GM12872 (cell line): ENCODE results near the gene CCDC179.

Source experiments
- TF ChIP-seq, protein P1 (sequence below): IDR thresholded peaks from 3 replicates; pipeline ENCODE4 v1.5.1; 2011; ENCODE audit warnings: low read depth, mild to moderate bottlenecking, low read length, moderate library complexity; ENCODE audit not compliant: insufficient read depth

Gene CCDC179

DNA sequence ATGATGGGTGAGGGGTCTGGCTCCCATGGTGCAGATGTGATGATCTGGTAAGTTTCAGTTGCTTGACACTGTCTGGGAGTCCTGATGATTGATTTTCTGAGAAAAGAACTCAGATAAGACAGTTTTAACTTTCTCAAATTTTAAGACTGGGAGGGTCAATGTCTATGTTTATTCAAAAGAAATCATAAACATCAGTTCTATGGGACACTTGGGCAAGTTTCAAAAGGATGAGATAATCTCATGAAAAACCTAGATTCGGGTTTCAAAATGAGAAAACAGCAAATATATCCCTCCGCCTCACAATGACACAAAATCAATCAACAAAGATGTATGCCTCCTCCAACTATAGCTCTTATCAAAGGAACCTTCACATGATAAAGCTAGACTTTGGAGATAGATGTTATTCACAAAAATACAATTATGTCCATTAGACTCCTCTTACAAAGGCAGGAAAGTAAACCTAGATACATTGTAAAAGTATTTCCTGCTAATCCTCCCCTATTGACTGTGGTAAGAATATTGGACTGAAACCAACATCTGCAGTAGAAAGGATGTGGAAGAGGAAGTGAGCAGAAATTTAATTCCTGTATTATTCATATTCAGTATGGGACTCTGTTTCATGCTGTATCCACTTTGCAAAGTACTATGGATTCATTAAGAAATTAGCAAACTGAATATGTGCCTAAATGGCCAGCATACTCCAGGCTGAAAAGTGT, 52.3 kb downstream of the CCDC179 start:
- TF ChIP-seq, protein P1, sequence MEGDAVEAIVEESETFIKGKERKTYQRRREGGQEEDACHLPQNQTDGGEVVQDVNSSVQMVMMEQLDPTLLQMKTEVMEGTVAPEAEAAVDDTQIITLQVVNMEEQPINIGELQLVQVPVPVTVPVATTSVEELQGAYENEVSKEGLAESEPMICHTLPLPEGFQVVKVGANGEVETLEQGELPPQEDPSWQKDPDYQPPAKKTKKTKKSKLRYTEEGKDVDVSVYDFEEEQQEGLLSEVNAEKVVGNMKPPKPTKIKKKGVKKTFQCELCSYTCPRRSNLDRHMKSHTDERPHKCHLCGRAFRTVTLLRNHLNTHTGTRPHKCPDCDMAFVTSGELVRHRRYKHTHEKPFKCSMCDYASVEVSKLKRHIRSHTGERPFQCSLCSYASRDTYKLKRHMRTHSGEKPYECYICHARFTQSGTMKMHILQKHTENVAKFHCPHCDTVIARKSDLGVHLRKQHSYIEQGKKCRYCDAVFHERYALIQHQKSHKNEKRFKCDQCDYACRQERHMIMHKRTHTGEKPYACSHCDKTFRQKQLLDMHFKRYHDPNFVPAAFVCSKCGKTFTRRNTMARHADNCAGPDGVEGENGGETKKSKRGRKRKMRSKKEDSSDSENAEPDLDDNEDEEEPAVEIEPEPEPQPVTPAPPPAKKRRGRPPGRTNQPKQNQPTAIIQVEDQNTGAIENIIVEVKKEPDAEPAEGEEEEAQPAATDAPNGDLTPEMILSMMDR, result no peak

DNA sequence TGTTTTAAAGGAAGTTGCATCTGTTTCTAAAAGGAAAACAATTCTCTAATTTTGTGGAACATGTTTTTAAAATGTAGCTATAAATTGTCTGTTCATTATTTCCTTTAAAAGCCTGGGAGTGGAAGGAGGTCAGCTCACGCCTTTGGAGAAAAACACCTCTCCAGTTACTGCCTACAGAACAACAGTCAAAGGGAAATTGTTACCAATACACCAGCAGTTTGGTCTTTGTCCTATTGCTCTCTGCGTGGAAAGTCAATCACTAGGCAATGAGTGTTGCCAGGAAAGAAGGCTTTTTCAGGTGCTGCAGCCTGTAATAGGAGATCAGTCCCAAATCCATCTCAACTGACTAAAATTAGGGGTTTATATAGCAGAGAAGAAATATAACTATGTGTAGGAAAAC, 52.9 kb downstream of the CCDC179 start:
- TF ChIP-seq, protein P1, result no peak

DNA sequence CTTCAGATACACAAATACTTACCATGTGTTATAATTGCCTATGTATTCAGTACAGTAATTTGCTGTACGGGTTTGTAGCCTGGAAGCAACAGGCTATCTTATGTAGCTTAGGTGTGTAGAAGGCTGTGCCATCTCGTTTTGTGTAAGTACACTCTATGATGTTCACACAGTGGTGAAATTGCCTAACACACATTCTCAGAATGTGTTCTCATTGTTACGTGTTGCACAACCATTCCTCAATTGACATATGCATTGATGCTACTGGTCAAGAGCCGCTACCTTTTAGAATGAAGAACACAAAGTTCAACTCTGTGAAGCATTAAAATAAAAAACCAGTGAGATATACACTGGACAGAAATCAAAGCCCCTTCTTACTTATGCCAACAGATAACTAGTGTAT, 57.4 kb downstream of the CCDC179 start:
- TF ChIP-seq, protein P1, result no peak

DNA sequence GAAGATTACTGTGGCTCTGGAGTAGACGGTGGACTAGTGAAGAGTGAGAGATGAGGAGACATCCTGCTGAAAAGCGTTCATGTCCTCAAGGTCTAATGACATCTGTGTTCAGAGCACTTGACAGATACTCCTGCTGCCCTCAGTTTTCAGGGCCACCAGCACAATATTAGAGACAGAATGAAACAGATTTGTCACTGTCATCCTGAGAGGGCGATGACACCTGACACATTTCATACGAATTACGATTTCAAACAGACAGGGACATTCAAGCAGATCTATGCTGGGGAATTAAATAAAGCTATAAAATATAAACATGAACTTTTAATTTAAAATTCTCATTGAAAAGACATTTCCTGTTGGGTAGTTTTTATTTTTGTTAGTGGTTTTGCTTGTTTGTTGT, 59.8 kb downstream of the CCDC179 start:
- TF ChIP-seq, protein P1, result no peak

DNA sequence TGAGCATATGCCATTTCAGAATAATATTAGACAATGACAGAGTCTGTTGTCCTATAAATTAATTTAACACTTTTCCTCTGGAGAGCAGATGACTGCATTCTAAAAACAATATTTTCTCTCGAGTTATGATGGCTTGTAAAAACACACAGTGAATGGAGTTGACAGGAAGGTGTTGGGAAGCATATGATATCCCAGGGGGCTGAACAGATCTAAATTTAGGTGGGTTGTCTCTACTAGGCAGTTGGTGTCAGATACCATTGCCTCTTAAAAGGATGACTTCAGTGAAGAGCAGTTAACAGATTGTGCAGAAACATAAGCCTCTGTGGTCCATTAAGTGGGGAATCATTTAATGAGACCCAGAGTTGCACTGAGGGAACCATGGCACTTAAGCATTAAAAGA, 61.4 kb downstream of the CCDC179 start:
- TF ChIP-seq, protein P1, result no peak

DNA sequence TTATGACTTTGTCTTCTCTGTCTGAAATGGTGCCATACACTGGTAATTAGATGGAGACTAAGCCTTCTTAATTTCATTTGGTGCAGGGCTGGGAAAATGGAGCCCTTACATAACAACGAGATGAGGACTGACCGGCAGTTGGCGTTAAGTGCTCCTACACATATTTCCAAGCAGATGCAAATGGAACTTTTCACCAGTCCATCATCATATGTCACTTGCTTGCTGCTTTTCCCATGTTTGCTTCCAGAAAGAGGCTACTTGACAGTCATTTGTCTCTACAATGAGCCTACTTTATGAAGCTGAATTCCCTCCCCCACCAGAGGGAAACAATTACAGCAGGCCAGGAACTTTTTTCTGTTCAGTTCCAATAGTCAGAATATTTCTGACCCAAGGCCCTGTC, 63.2 kb downstream of the CCDC179 start:
- TF ChIP-seq, protein P1, result no peak
